Hepatocyte (in vitro differentiated cells): ENCODE measurements around the gene CBS.
"Not testable (repeated sequence)": the region's sequence is repeated elsewhere in the genome, so short reads cannot be mapped to it uniquely, and the experiment has no call there.

Source experiments
- EZH2phosphoT487 ChIP-seq: fragments of 200-600 bp; sonication (generic); IDR thresholded peaks from one replicate; pipeline ENCODE4 v1.6.1; 2018; ENCODE audit warnings: antibody characterized with exemption, mild to moderate bottlenecking, low read depth, moderate library complexity; ENCODE audit not compliant: unreplicated experiment, severe bottlenecking
- TF ChIP-seq, protein P1 (sequence below): fragments of 200-600 bp; sonication (generic); IDR thresholded peaks from 2 replicates; pipeline ENCODE4 v1.5.1; 2016; ENCODE audit warnings: antibody characterized with exemption, mild to moderate bottlenecking; ENCODE audit not compliant: poor library complexity

DNA sequence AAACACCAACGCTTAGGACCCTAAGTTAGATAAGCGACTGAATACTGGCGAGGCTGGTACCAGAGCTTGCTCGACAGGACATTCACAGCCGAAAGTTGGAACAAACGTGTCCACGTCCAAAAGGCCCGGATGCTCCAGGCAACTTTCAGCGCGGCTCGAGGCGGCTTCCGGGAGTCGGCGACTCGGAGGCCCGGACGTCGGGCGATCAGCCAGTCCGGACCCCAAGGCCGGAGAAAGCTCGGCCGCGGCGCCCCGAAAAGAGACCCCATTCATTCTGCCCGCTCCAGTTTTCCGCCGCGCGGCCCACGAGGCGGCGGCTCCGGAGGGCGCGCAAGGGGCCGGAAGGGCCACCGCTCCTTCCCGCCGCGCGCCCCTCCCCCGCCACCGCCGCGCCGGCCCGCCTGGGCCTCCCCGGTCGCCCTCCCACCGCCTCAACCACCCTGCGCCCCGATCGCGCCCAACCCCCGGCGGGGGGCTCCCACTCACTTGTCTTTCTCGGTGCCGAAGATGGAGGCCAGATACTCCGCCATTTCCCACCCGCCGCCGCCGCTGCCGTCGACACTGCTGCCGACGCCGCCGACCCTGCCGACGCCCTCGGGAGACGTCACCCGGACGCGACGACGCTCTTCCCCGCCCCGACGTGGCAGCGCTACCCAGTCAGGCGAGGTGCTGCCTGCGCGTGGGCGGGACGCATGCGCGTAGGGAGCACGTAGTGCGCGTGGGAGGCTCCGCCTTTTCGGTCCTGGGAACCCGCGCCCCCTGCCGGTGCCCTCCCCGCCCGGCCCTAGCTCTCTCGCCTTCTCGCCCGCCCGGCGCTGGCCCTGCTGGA is 31.5 kb upstream of the CBS start, which contains the start of gene U2AF1:
- TF ChIP-seq, protein P1, sequence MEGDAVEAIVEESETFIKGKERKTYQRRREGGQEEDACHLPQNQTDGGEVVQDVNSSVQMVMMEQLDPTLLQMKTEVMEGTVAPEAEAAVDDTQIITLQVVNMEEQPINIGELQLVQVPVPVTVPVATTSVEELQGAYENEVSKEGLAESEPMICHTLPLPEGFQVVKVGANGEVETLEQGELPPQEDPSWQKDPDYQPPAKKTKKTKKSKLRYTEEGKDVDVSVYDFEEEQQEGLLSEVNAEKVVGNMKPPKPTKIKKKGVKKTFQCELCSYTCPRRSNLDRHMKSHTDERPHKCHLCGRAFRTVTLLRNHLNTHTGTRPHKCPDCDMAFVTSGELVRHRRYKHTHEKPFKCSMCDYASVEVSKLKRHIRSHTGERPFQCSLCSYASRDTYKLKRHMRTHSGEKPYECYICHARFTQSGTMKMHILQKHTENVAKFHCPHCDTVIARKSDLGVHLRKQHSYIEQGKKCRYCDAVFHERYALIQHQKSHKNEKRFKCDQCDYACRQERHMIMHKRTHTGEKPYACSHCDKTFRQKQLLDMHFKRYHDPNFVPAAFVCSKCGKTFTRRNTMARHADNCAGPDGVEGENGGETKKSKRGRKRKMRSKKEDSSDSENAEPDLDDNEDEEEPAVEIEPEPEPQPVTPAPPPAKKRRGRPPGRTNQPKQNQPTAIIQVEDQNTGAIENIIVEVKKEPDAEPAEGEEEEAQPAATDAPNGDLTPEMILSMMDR, result not testable (repeated sequence)
- not testable (repeated sequence) for TF ChIP-seq EZH2phosphoT487
